HepG2 (cell line): ENCODE results near the gene PRKACA.

Experiments
- DNMT1 ChIP-seq: sonication (generic); formaldehyde crosslinking; IDR thresholded peaks from 2 replicates; pipeline ENCODE4 v1.5.1; 2020; ENCODE audit warnings: mild to moderate bottlenecking, missing genetic modification reagents
- ISL2 ChIP-seq: sonication (generic); formaldehyde crosslinking; IDR thresholded peaks from 2 replicates; pipeline ENCODE4 v1.5.0; 2020; ENCODE audit warnings: missing genetic modification reagents
- JUN ChIP-seq: sonication (generic); formaldehyde crosslinking; IDR thresholded peaks from 2 replicates; pipeline ENCODE4 v1.4.0; 2020; ENCODE audit warnings: mild to moderate bottlenecking, missing genetic modification reagents
- PCBP2 ChIP-seq: fragments of 200-400 bp; formaldehyde crosslinking; optimal IDR thresholded peaks from 2 replicates; pipeline ENCODE3; 2018; ENCODE audit warnings: low read length, low read depth; ENCODE audit not compliant: poor library complexity, severe bottlenecking
- TBL1XR1 ChIP-seq: fragments of 150-350 bp; IDR thresholded peaks from 2 replicates; pipeline ENCODE4 v1.6.1; 2014; ENCODE audit warnings: borderline replicate concordance, low read length; ENCODE audit not compliant: partially characterized antibody
- U2AF1 ChIP-seq: fragments of 200-400 bp; formaldehyde crosslinking; optimal IDR thresholded peaks from 2 replicates; pipeline ENCODE3; 2017; ENCODE audit warnings: mild to moderate bottlenecking, low read depth, low read length
- ZNF446 ChIP-seq: sonication (generic); formaldehyde crosslinking; IDR thresholded peaks from 2 replicates; pipeline ENCODE4 v1.5.0; 2020; ENCODE audit warnings: mild to moderate bottlenecking, missing genetic modification reagents
- ZNF766 ChIP-seq: sonication (generic); formaldehyde crosslinking; IDR thresholded peaks from 2 replicates; pipeline ENCODE4 v1.5.0; 2020; ENCODE audit warnings: missing genetic modification reagents, borderline replicate concordance
- TF ChIP-seq, protein P1 (sequence below): sonication (generic); formaldehyde crosslinking; IDR thresholded peaks from 2 replicates; pipeline ENCODE4; 2020; ENCODE audit warnings: missing genetic modification reagents, mild to moderate bottlenecking, borderline replicate concordance
- TF ChIP-seq, protein P2 (sequence below): sonication (generic); formaldehyde crosslinking; IDR thresholded peaks from 2 replicates; pipeline ENCODE4 v1.5.1; 2020; ENCODE audit warnings: mild to moderate bottlenecking, moderate library complexity, missing genetic modification reagents
- TF ChIP-seq, protein P3 (sequence below): sonication (generic); formaldehyde crosslinking; IDR thresholded peaks from 2 replicates; pipeline ENCODE4 v1.5.0; 2020; ENCODE audit warnings: mild to moderate bottlenecking, missing genetic modification reagents, moderate library complexity
- TF ChIP-seq, protein P4 (sequence below): sonication (generic); formaldehyde crosslinking; IDR thresholded peaks from 2 replicates; pipeline ENCODE4 v1.8.0; 2022; ENCODE audit warnings: mild to moderate bottlenecking, missing genetic modification reagents; ENCODE audit not compliant: insufficient replicate concordance

DNA sequence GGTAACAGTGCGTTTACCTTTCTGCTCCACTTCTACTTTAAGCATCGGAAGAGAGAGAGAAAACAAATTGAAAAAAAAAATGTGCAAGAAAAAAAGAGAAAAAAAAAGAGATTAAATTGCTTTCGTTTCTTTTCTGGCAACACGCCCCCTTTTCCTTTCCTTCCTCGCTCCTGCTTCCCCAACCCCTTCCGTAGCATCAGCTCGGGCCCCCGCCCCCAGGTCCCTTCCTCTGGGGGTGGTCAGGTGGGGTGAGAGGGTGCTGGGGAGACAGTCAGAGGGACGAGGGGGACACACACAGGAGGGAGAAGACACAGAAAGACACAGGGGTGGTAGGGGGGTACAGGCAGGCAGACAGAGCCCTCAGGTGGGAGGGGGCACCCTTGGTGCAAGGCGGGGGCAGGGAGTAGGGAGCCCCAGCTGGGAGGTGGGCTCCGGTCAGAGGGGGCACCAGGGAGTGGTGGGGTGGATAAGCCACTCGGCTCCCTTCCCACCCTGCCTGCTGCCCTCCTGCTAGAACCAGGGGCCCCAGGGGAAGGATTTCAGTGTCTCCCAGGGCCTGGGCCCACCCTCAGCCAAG is 49.5 kb upstream of the PRKACA start:
- TF ChIP-seq, protein P1, sequence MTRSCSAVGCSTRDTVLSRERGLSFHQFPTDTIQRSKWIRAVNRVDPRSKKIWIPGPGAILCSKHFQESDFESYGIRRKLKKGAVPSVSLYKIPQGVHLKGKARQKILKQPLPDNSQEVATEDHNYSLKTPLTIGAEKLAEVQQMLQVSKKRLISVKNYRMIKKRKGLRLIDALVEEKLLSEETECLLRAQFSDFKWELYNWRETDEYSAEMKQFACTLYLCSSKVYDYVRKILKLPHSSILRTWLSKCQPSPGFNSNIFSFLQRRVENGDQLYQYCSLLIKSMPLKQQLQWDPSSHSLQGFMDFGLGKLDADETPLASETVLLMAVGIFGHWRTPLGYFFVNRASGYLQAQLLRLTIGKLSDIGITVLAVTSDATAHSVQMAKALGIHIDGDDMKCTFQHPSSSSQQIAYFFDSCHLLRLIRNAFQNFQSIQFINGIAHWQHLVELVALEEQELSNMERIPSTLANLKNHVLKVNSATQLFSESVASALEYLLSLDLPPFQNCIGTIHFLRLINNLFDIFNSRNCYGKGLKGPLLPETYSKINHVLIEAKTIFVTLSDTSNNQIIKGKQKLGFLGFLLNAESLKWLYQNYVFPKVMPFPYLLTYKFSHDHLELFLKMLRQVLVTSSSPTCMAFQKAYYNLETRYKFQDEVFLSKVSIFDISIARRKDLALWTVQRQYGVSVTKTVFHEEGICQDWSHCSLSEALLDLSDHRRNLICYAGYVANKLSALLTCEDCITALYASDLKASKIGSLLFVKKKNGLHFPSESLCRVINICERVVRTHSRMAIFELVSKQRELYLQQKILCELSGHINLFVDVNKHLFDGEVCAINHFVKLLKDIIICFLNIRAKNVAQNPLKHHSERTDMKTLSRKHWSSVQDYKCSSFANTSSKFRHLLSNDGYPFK, result no peak
- TF ChIP-seq U2AF1, result no peak
- TF ChIP-seq, protein P2, sequence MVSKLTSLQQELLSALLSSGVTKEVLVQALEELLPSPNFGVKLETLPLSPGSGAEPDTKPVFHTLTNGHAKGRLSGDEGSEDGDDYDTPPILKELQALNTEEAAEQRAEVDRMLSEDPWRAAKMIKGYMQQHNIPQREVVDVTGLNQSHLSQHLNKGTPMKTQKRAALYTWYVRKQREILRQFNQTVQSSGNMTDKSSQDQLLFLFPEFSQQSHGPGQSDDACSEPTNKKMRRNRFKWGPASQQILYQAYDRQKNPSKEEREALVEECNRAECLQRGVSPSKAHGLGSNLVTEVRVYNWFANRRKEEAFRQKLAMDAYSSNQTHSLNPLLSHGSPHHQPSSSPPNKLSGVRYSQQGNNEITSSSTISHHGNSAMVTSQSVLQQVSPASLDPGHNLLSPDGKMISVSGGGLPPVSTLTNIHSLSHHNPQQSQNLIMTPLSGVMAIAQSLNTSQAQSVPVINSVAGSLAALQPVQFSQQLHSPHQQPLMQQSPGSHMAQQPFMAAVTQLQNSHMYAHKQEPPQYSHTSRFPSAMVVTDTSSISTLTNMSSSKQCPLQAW (CRISPR knock-in tag), result no peak
- TF ChIP-seq, protein P3, sequence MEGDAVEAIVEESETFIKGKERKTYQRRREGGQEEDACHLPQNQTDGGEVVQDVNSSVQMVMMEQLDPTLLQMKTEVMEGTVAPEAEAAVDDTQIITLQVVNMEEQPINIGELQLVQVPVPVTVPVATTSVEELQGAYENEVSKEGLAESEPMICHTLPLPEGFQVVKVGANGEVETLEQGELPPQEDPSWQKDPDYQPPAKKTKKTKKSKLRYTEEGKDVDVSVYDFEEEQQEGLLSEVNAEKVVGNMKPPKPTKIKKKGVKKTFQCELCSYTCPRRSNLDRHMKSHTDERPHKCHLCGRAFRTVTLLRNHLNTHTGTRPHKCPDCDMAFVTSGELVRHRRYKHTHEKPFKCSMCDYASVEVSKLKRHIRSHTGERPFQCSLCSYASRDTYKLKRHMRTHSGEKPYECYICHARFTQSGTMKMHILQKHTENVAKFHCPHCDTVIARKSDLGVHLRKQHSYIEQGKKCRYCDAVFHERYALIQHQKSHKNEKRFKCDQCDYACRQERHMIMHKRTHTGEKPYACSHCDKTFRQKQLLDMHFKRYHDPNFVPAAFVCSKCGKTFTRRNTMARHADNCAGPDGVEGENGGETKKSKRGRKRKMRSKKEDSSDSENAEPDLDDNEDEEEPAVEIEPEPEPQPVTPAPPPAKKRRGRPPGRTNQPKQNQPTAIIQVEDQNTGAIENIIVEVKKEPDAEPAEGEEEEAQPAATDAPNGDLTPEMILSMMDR (CRISPR knock-in tag), result no peak
- TF ChIP-seq ZNF446, result no peak
- TF ChIP-seq JUN, result no peak
- no peak for TF ChIP-seq ZNF766 (CRISPR knock-in tag)
- no peak for TF ChIP-seq PCBP2
- no peak for TF ChIP-seq DNMT1 (CRISPR knock-in tag)
- TF ChIP-seq TBL1XR1, result no peak
- TF ChIP-seq, protein P4, sequence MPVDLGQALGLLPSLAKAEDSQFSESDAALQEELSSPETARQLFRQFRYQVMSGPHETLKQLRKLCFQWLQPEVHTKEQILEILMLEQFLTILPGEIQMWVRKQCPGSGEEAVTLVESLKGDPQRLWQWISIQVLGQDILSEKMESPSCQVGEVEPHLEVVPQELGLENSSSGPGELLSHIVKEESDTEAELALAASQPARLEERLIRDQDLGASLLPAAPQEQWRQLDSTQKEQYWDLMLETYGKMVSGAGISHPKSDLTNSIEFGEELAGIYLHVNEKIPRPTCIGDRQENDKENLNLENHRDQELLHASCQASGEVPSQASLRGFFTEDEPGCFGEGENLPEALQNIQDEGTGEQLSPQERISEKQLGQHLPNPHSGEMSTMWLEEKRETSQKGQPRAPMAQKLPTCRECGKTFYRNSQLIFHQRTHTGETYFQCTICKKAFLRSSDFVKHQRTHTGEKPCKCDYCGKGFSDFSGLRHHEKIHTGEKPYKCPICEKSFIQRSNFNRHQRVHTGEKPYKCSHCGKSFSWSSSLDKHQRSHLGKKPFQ, result no peak
- TF ChIP-seq ISL2 (CRISPR knock-in tag), result no peak
